IMR-90 (cell line): ENCODE results near the gene POC1B. TPM values are rescaled to one million over a fixed set of nuclear protein-coding genes. Genes with fewer than 3 reads are reported as not detected.

Experiments
- ATAC-seq: fragments of 200-7000 bp; cut with Tn5 transposase; 2 replicates; pipeline ENCODE4 v1.9.1; 2020; ENCODE audit warnings: low read depth, mild to moderate bottlenecking, moderate library complexity
- BruUV-seq: library from RNA; stranded (reverse); fragments of 400-500 nt; replicated peaks from 2 replicates; lab custom pipeline; 2021; lab: Mats Ljungman, UMichigan
- CTCF ChIA-PET: fragments of 300-600 bp; formaldehyde crosslinking; extraction: SDS; loops from one replicate; lab custom pipeline; 2021; ENCODE audit warnings: antibody characterized with exemption; lab: Yijun Ruan, JAX
- POLR2A ChIA-PET: fragments of 300-600 bp; sonication (Branson Sonifier 250); formaldehyde crosslinking; loops from one replicate; lab custom pipeline; 2022; ENCODE audit warnings: antibody characterized with exemption; ENCODE audit not compliant: unreplicated experiment; lab: Charles Lee
- DNase-seq: peaks from one replicate; pipeline ENCODE4 v3.0.0; 2013
- H2AFZ ChIP-seq: replicated peaks from 2 replicates; pipeline ENCODE3; 2013; ENCODE audit warnings: low read length, mild to moderate bottlenecking; ENCODE audit not compliant: poor library complexity
- H2AK5ac ChIP-seq: 2 replicates; pipeline ENCODE4 v1.6.1; 2013; ENCODE audit warnings: low read depth, low read length, inconsistent platforms
- H2AK9ac ChIP-seq: replicated peaks from 2 replicates; pipeline ENCODE3; 2013; ENCODE audit warnings: mild to moderate bottlenecking, low read depth, low read length, moderate library complexity; ENCODE audit not compliant: poor library complexity
- H2BK120ac ChIP-seq: 2 replicates; pipeline ENCODE4 v1.6.1; 2013; ENCODE audit warnings: low read depth, low read length, inconsistent platforms
- H2BK15ac ChIP-seq: 3 replicates; pipeline ENCODE4 v1.6.1; 2013; ENCODE audit warnings: low read depth, low read length, inconsistent platforms
- H2BK20ac ChIP-seq: 2 replicates; pipeline ENCODE4 v1.6.1; 2013; ENCODE audit warnings: low read depth, mild to moderate bottlenecking, inconsistent platforms, low read length, moderate library complexity
- H2BK5ac ChIP-seq: 2 replicates; pipeline ENCODE4 v1.6.1; 2013; ENCODE audit warnings: mild to moderate bottlenecking, low read depth, low read length, inconsistent platforms; ENCODE audit not compliant: poor library complexity, severe bottlenecking
- H3K14ac ChIP-seq: replicated peaks from 2 replicates; pipeline ENCODE4 v1.6.1; 2013; ENCODE audit warnings: low read depth, low read length, inconsistent platforms
- H3K18ac ChIP-seq: 2 replicates; pipeline ENCODE4 v1.6.1; 2013; ENCODE audit warnings: low read depth, low read length, control low read depth
- H3K23ac ChIP-seq: 2 replicates; pipeline ENCODE4 v1.6.1; 2013; ENCODE audit warnings: low read depth, low read length, inconsistent platforms
- H3K27ac ChIP-seq: 2 replicates; pipeline ENCODE4 v1.5.1; 2013; ENCODE audit warnings: mild to moderate bottlenecking, control low read depth, low read length; ENCODE audit not compliant: insufficient read depth
- H3K27me3 ChIP-seq: 2 replicates; pipeline ENCODE4 v1.6.1; 2013; ENCODE audit warnings: low read length; ENCODE audit not compliant: control insufficient read depth, insufficient read depth
- H3K36me3 ChIP-seq: 2 replicates; pipeline ENCODE4 v1.6.1; 2013; ENCODE audit warnings: low read length, mixed read lengths; ENCODE audit not compliant: control insufficient read depth, insufficient read depth
- H3K4ac ChIP-seq: 2 replicates; pipeline ENCODE4 v1.6.1; 2013; ENCODE audit warnings: low read depth, low read length, inconsistent platforms
- H3K4me1 ChIP-seq: 2 replicates; pipeline ENCODE4 v1.6.1; 2013; ENCODE audit warnings: low read length, mixed read lengths; ENCODE audit not compliant: control insufficient read depth, insufficient read depth
- H3K4me2 ChIP-seq: 2 replicates; pipeline ENCODE4 v1.6.1; 2013; ENCODE audit warnings: low read depth, mild to moderate bottlenecking, control low read depth, low read length, moderate library complexity
- H3K4me3 ChIP-seq: 2 replicates; pipeline ENCODE4 v1.5.1; 2013; ENCODE audit warnings: low read depth, mild to moderate bottlenecking, control low read depth, low read length, moderate library complexity; ENCODE audit not compliant: insufficient read depth
- H3K56ac ChIP-seq: 2 replicates; pipeline ENCODE4 v1.6.1; 2013; ENCODE audit warnings: low read length, inconsistent platforms; ENCODE audit not compliant: insufficient read depth; ENCODE audit errors: extremely low read depth
- H3K79me1 ChIP-seq, 2 experiments: 2 replicates each; pipeline ENCODE4 v1.6.1; 2013; ENCODE audit warnings: low read length in 2 of 2, inconsistent platforms in 1 of 2, low read depth in 1 of 2
- H3K9ac ChIP-seq: 2 replicates; pipeline ENCODE4 v1.6.1; 2013; ENCODE audit warnings: low read depth, low read length, control low read depth
- H3K9me1 ChIP-seq: 2 replicates; pipeline ENCODE4 v1.6.1; 2013; ENCODE audit warnings: low read length, inconsistent platforms; ENCODE audit not compliant: insufficient read depth
- H3K9me3 ChIP-seq: 2 replicates; pipeline ENCODE4 v1.6.1; 2013; ENCODE audit warnings: low read length; ENCODE audit not compliant: control insufficient read depth, insufficient read depth
- H4K20me1 ChIP-seq: 2 replicates; pipeline ENCODE4 v1.6.1; 2013; ENCODE audit warnings: low read length, inconsistent platforms; ENCODE audit not compliant: insufficient read depth
- H4K5ac ChIP-seq: 2 replicates; pipeline ENCODE4 v1.6.1; 2013; ENCODE audit warnings: mild to moderate bottlenecking, low read depth, low read length, control low read depth
- H4K8ac ChIP-seq, 2 experiments: 2 replicates each; pipeline ENCODE4 v1.6.1; 2013; ENCODE audit warnings: low read depth in 2 of 2, low read length in 2 of 2, control low read depth in 1 of 2, inconsistent platforms in 1 of 2
- H4K91ac ChIP-seq: 2 replicates; pipeline ENCODE4 v1.6.1; 2013; ENCODE audit warnings: low read depth, low read length, inconsistent platforms; ENCODE audit not compliant: insufficient read depth
- BHLHE40 ChIP-seq: fragments of 150-350 bp; IDR thresholded peaks from 2 replicates; pipeline ENCODE4 v1.6.1; 2016; ENCODE audit warnings: mild to moderate bottlenecking, low read depth, low read length
- CHD1 ChIP-seq: IDR thresholded peaks from 2 replicates; pipeline ENCODE4 v1.6.1; 2012; ENCODE audit warnings: low read depth, low read length, improper control_type of control experiment
- CTCF ChIP-seq: conservative IDR thresholded peaks from 2 replicates; pipeline ENCODE4 v1.5.1; 2012; ENCODE audit warnings: mild to moderate bottlenecking, low read depth, low read length, improper control_type of control experiment
- FOS ChIP-seq: fragments of 150-350 bp; IDR thresholded peaks from 2 replicates; pipeline ENCODE4 v1.6.1; 2016; ENCODE audit warnings: low read depth, low read length
- MAFK ChIP-seq: IDR thresholded peaks from 2 replicates; pipeline ENCODE4 v1.6.1; 2012; ENCODE audit warnings: low read depth, low read length, improper control_type of control experiment
- MAZ ChIP-seq: IDR thresholded peaks from 2 replicates; pipeline ENCODE4 v1.6.1; 2012; ENCODE audit warnings: low read depth, mild to moderate bottlenecking, low read length, improper control_type of control experiment, moderate library complexity, borderline replicate concordance
- NFE2L2 ChIP-seq: fragments of 150-350 bp; IDR thresholded peaks from 2 replicates; pipeline ENCODE4 v1.6.1; 2016; ENCODE audit warnings: low read depth, mild to moderate bottlenecking, low read length
- POLR2A ChIP-seq: IDR thresholded peaks from 2 replicates; pipeline ENCODE4 v1.6.1; 2012; ENCODE audit warnings: mild to moderate bottlenecking, low read depth, low read length
- RAD21 ChIP-seq: IDR thresholded peaks from 2 replicates; pipeline ENCODE4 v1.6.1; 2012; ENCODE audit warnings: low read length, improper control_type of control experiment
- RFX5 ChIP-seq: IDR thresholded peaks from 2 replicates; pipeline ENCODE4 v1.8.0; 2012; ENCODE audit warnings: low read depth, mild to moderate bottlenecking, low read length, moderate library complexity
- USF2 ChIP-seq: fragments of 150-350 bp; IDR thresholded peaks from 2 replicates; pipeline ENCODE4 v1.6.1; 2017; ENCODE audit warnings: mild to moderate bottlenecking, antibody characterized with exemption, low read length, low read depth
- WGBS, 2 experiments: methylation state at CpG; one replicate each; pipeline versions ENCODE4 v1.1.5 to v1.1.7; 2013; ENCODE audit warnings: missing lambda C conversion rate in 2 of 2; ENCODE audit not compliant: insufficient read length in 1 of 2; ENCODE audit errors: extremely low coverage in 2 of 2; 5-methylcytosine and 5-hydroxymethylcytosine counted together
- dilution Hi-C: fragments of 300-500 bp; cut with HindIII; formaldehyde crosslinking; loops from one replicate; pipeline ENCODE4 v1.14.3; 2018; ENCODE audit warnings: low sequenced_read_pairs; ENCODE audit not compliant: unreplicated experiment
- in situ Hi-C: fragments of 300-500 bp; cut with MboI; formaldehyde crosslinking; loops from 3 replicates; pipeline ENCODE4 v1.14.3; 2019; ENCODE audit warnings: low sequenced_read_pairs, inconsistent platforms, mixed read lengths
- intact Hi-C: fragments of 100-400 bp; cut with micrococcal nuclease; formaldehyde crosslinking; loops from 2 replicates; pipeline ENCODE4 v1.10.0; 2022
- polyA plus RNA-seq, 3 experiments: library from polyadenylated mRNA; depleted of rRNA; stranded (reverse); fragments of >200 nt; gene quantifications; 2 replicates each; pipeline ENCODE4 v1.2.3, GENCODE V29; 2012; ENCODE audit warnings: low replicate concordance in 1 of 3
- total RNA-seq: library from RNA; depleted of rRNA; stranded (reverse); fragments of >200 nt; gene quantifications from 2 replicates; pipeline ENCODE4 v1.2.3, GENCODE V29; 2012

Gene POC1B
- total and polyA plus RNA-seq, 2 of the 4 experiments (the other 2 are of a cell fraction) = 5.0 to 10.4 TPM

- no peak overlapping the region for H3K23ac ChIP-seq
- ChIA-PET POLR2A (interaction anchor here (0.6 kb wide), 1 partner anchor 27 kb away, joined by 3 read pairs; no protein-coding TSS in a partner anchor), CTCF (no interaction called here)
- DNase-seq = no peak
- no peak overlapping the region for H2BK5ac ChIP-seq
- H3K36me3 ChIP-seq = no peaks in the 10 kb centered on the region
- H3K18ac ChIP-seq = no peak overlapping the region
- H2AK5ac ChIP-seq = no peak overlapping the region
- H4K5ac ChIP-seq = no peak overlapping the region
- no peak overlapping the region for H4K91ac ChIP-seq
- no peak overlapping the region for H2BK120ac ChIP-seq
- H3K4me2 ChIP-seq = no peak overlapping the region
- no peak overlapping the region for H3K9ac ChIP-seq
- H3K56ac ChIP-seq = no peak overlapping the region
- no peaks in the 10 kb centered on the region for H3K27me3 ChIP-seq
- H3K27ac ChIP-seq = no peak overlapping the region
- peaks cover 5% of the 10 kb centered on the region; the same call in 1 of the 2 replicates for H3K9me1 ChIP-seq
- dilution Hi-C loops = no loop called here
- no peak for ATAC-seq
- no peak overlapping the region for H3K4me3 ChIP-seq
- H2BK15ac ChIP-seq = no peak overlapping the region
- no peaks in the 10 kb centered on the region for H3K4me1 ChIP-seq
- no TSS peak for BruUV-seq
- intact Hi-C loops = loop anchor here (5.0 to 10.0 kb wide), 4 partner anchors 153 to 1365 kb away; no protein-coding TSS in a partner anchor
- H3K14ac ChIP-seq = no peak overlapping the region
- no peak overlapping the region for H4K8ac ChIP-seq
- H3K4ac ChIP-seq = no peak overlapping the region
- no peaks in the 10 kb centered on the region for H4K20me1 ChIP-seq
- H3K9me3 ChIP-seq = no peaks in the 10 kb centered on the region
- H2BK20ac ChIP-seq = no peak overlapping the region
- H3K79me1 ChIP-seq = no peaks in the 10 kb centered on the region
- in situ Hi-C loops = loop anchor here (5.0 to 10.0 kb wide), 3 partner anchors 165 to 1395 kb away; partner anchors contain the start of gene ATP2B1
- H2AK9ac ChIP-seq = no peak overlapping the region
- no peak overlapping the region for H2AFZ ChIP-seq
- TF ChIP-seq CTCF (no peak), MAFK (no peak), POLR2A (no peak), CHD1 (no peak), USF2 (no peak), FOS (no peak), MAZ (no peak), RAD21 (no peak), BHLHE40 (no peak), RFX5 (no peak), NFE2L2 (no peak)
- WGBS, 2 experiments = no CpG with 5 or more reads among the region's 5 CpGs
These were observed 13.8 kb upstream of the POC1B start for GRCh38 chr12:89539426-89540223.
